ENCODE measurements around the gene MAMLD1.

MAMLD1 gene

GRCh38 chrX:150405006-150405405, 41.9 kb downstream of the MAMLD1 start:
- no peak overlapping the region for H3K27ac ChIP-seq (ENCODE audit: low read length)
- no peaks in the 10 kb centered on the region for H3K4me1 ChIP-seq (ENCODE audit: control insufficient read depth, insufficient read depth, low read length)
- H3K36me3 ChIP-seq (ENCODE audit: control insufficient read depth, insufficient read depth, low read length): no peaks in the 10 kb centered on the region
- no CpG with 5 or more reads among the region's 1 CpG for WGBS (ENCODE audit: insufficient coverage, insufficient read length)
- H3K4me3 ChIP-seq (ENCODE audit: low read length): no peak overlapping the region
- DNase-seq (ENCODE audit: low read depth, low spot score): no peak
- no peaks in the 10 kb centered on the region for H3K27me3 ChIP-seq (ENCODE audit: control insufficient read depth, insufficient read depth, low read length)
- no peaks in the 10 kb centered on the region for H3K9me3 ChIP-seq (ENCODE audit: control insufficient read depth, insufficient read depth, low read length)

- Histone ChIP-seq H3K4me1 (ENCODE audit: control insufficient read depth, insufficient read depth, low read length) (no peaks in the 10 kb centered on the region), H3K4me3 (ENCODE audit: low read length) (no peak overlapping the region), H3K9me3 (ENCODE audit: control insufficient read depth, insufficient read depth, low read length) (no peaks in the 10 kb centered on the region), H3K36me3 (ENCODE audit: control insufficient read depth, insufficient read depth, low read length) (no peaks in the 10 kb centered on the region), H3K27me3 (ENCODE audit: control insufficient read depth, insufficient read depth, low read length) (no peaks in the 10 kb centered on the region), H3K27ac (ENCODE audit: low read length) (no peak overlapping the region)
- no peak for DNase-seq (ENCODE audit: low read depth, low spot score)
- no CpG with 5 or more reads among the region's 4 CpGs for WGBS (ENCODE audit: insufficient coverage, insufficient read length)
Observed at GRCh38 chrX:150405576-150405975, 42.5 kb downstream of the MAMLD1 start.

GRCh38 chrX:150406596-150406995, 43.5 kb downstream of the MAMLD1 start:
- Histone ChIP-seq H3K27ac (ENCODE audit: low read length) (no peak overlapping the region), H3K4me3 (ENCODE audit: low read length) (no peak overlapping the region), H3K4me1 (ENCODE audit: control insufficient read depth, insufficient read depth, low read length) (no peaks in the 10 kb centered on the region), H3K27me3 (ENCODE audit: control insufficient read depth, insufficient read depth, low read length) (no peaks in the 10 kb centered on the region), H3K36me3 (ENCODE audit: control insufficient read depth, insufficient read depth, low read length) (no peaks in the 10 kb centered on the region), H3K9me3 (ENCODE audit: control insufficient read depth, insufficient read depth, low read length) (no peaks in the 10 kb centered on the region)
- no CpG with 5 or more reads among the region's 6 CpGs for WGBS (ENCODE audit: insufficient coverage, insufficient read length)
- no peak for DNase-seq (ENCODE audit: low read depth, low spot score)

- Histone ChIP-seq H3K9me3 (ENCODE audit: control insufficient read depth, insufficient read depth, low read length) (no peaks in the 10 kb centered on the region), H3K36me3 (ENCODE audit: control insufficient read depth, insufficient read depth, low read length) (no peaks in the 10 kb centered on the region), H3K27ac (ENCODE audit: low read length) (no peak overlapping the region), H3K4me1 (ENCODE audit: control insufficient read depth, insufficient read depth, low read length) (no peaks in the 10 kb centered on the region), H3K27me3 (ENCODE audit: control insufficient read depth, insufficient read depth, low read length) (no peaks in the 10 kb centered on the region), H3K4me3 (ENCODE audit: low read length) (no peak overlapping the region)
- no peak for DNase-seq (ENCODE audit: low read depth, low spot score)
- no CpG with 5 or more reads among the region's 5 CpGs for WGBS (ENCODE audit: insufficient coverage, insufficient read length)
Observed at GRCh38 chrX:150408007-150408406, 44.9 kb downstream of the MAMLD1 start.

GRCh38 chrX:150408561-150408960, 45.4 kb downstream of the MAMLD1 start:
- no peaks in the 10 kb centered on the region for H3K36me3 ChIP-seq (ENCODE audit: control insufficient read depth, insufficient read depth, low read length)
- DNase-seq (ENCODE audit: low read depth, low spot score): no peak

GRCh38 chrX:150409486-150409885, 46.4 kb downstream of the MAMLD1 start:
- DNase-seq (ENCODE audit: low read depth, low spot score): no peak
- no peaks in the 10 kb centered on the region for H3K36me3 ChIP-seq (ENCODE audit: control insufficient read depth, insufficient read depth, low read length)
- no peaks in the 10 kb centered on the region for H3K27me3 ChIP-seq (ENCODE audit: control insufficient read depth, insufficient read depth, low read length)
- no peak overlapping the region for H3K4me3 ChIP-seq (ENCODE audit: low read length)
- H3K4me1 ChIP-seq (ENCODE audit: control insufficient read depth, insufficient read depth, low read length): no peaks in the 10 kb centered on the region
- H3K9me3 ChIP-seq (ENCODE audit: control insufficient read depth, insufficient read depth, low read length): no peaks in the 10 kb centered on the region
- WGBS (ENCODE audit: insufficient coverage, insufficient read length): no CpG with 5 or more reads among the region's 3 CpGs
- H3K27ac ChIP-seq (ENCODE audit: low read length): no peak overlapping the region

More at GRCh38 chrX:150408561-150408960, 45.4 kb downstream of the MAMLD1 start:
- H3K4me3 ChIP-seq (ENCODE audit: low read length): no peak overlapping the region
- H3K9me3 ChIP-seq (ENCODE audit: control insufficient read depth, insufficient read depth, low read length): no peaks in the 10 kb centered on the region
- no peaks in the 10 kb centered on the region for H3K4me1 ChIP-seq (ENCODE audit: control insufficient read depth, insufficient read depth, low read length)
- WGBS (ENCODE audit: insufficient coverage, insufficient read length): no CpG with 5 or more reads among the region's 2 CpGs
- no peak overlapping the region for H3K27ac ChIP-seq (ENCODE audit: low read length)
- H3K27me3 ChIP-seq (ENCODE audit: control insufficient read depth, insufficient read depth, low read length): no peaks in the 10 kb centered on the region

- DNase-seq (ENCODE audit: low read depth, low spot score): no peak
- Histone ChIP-seq H3K27me3 (ENCODE audit: control insufficient read depth, insufficient read depth, low read length) (no peaks in the 10 kb centered on the region), H3K27ac (ENCODE audit: low read length) (no peak overlapping the region), H3K4me1 (ENCODE audit: control insufficient read depth, insufficient read depth, low read length) (no peaks in the 10 kb centered on the region), H3K36me3 (ENCODE audit: control insufficient read depth, insufficient read depth, low read length) (no peaks in the 10 kb centered on the region), H3K9me3 (ENCODE audit: control insufficient read depth, insufficient read depth, low read length) (no peaks in the 10 kb centered on the region), H3K4me3 (ENCODE audit: low read length) (no peak overlapping the region)
- no CpG with 5 or more reads among the region's 2 CpGs for WGBS (ENCODE audit: insufficient coverage, insufficient read length)
Observed at GRCh38 chrX:150409964-150410363, 46.8 kb downstream of the MAMLD1 start.

GRCh38 chrX:150410513-150410912, 47.4 kb downstream of the MAMLD1 start:
- no peak for DNase-seq (ENCODE audit: low read depth, low spot score)
- Histone ChIP-seq H3K27ac (ENCODE audit: low read length) (no peak overlapping the region), H3K36me3 (ENCODE audit: control insufficient read depth, insufficient read depth, low read length) (no peaks in the 10 kb centered on the region), H3K27me3 (ENCODE audit: control insufficient read depth, insufficient read depth, low read length) (no peaks in the 10 kb centered on the region), H3K4me1 (ENCODE audit: control insufficient read depth, insufficient read depth, low read length) (no peaks in the 10 kb centered on the region), H3K4me3 (ENCODE audit: low read length) (no peak overlapping the region), H3K9me3 (ENCODE audit: control insufficient read depth, insufficient read depth, low read length) (no peaks in the 10 kb centered on the region)
- WGBS (ENCODE audit: insufficient coverage, insufficient read length): no CpG with 5 or more reads among the region's 2 CpGs

- Histone ChIP-seq H3K27me3 (ENCODE audit: control insufficient read depth, insufficient read depth, low read length) (no peaks in the 10 kb centered on the region), H3K4me3 (ENCODE audit: low read length) (no peak overlapping the region), H3K27ac (ENCODE audit: low read length) (no peak overlapping the region), H3K36me3 (ENCODE audit: control insufficient read depth, insufficient read depth, low read length) (no peaks in the 10 kb centered on the region), H3K4me1 (ENCODE audit: control insufficient read depth, insufficient read depth, low read length) (no peaks in the 10 kb centered on the region), H3K9me3 (ENCODE audit: control insufficient read depth, insufficient read depth, low read length) (no peaks in the 10 kb centered on the region)
- no peak for DNase-seq (ENCODE audit: low read depth, low spot score)
- WGBS (ENCODE audit: insufficient coverage, insufficient read length): no CpG with 5 or more reads among the region's 2 CpGs
Observed at GRCh38 chrX:150411656-150412055, 48.5 kb downstream of the MAMLD1 start.

GRCh38 chrX:150414228-150414627, 51.1 kb downstream of the MAMLD1 start:
- no peaks in the 10 kb centered on the region for H3K9me3 ChIP-seq (ENCODE audit: control insufficient read depth, insufficient read depth, low read length)
- H3K4me3 ChIP-seq (ENCODE audit: low read length): no peak overlapping the region
- H3K27me3 ChIP-seq (ENCODE audit: control insufficient read depth, insufficient read depth, low read length): no peaks in the 10 kb centered on the region
- no CpG with 5 or more reads among the region's 2 CpGs for WGBS (ENCODE audit: insufficient coverage, insufficient read length)
- H3K4me1 ChIP-seq (ENCODE audit: control insufficient read depth, insufficient read depth, low read length): no peaks in the 10 kb centered on the region
- no peak for DNase-seq (ENCODE audit: low read depth, low spot score)
- H3K36me3 ChIP-seq (ENCODE audit: control insufficient read depth, insufficient read depth, low read length): no peaks in the 10 kb centered on the region
- H3K27ac ChIP-seq (ENCODE audit: low read length): no peak overlapping the region

GRCh38 chrX:150416469-150416868, 53.4 kb downstream of the MAMLD1 start:
- Histone ChIP-seq H3K9me3 (ENCODE audit: control insufficient read depth, insufficient read depth, low read length) (no peaks in the 10 kb centered on the region), H3K36me3 (ENCODE audit: control insufficient read depth, insufficient read depth, low read length) (no peaks in the 10 kb centered on the region), H3K4me3 (ENCODE audit: low read length) (no peak overlapping the region), H3K27me3 (ENCODE audit: control insufficient read depth, insufficient read depth, low read length) (no peaks in the 10 kb centered on the region), H3K4me1 (ENCODE audit: control insufficient read depth, insufficient read depth, low read length) (no peaks in the 10 kb centered on the region), H3K27ac (ENCODE audit: low read length) (no peak overlapping the region)
- no CpG with 5 or more reads among the region's 6 CpGs for WGBS (ENCODE audit: insufficient coverage, insufficient read length)
- DNase-seq (ENCODE audit: low read depth, low spot score): no peak
